HG03460 (cell line): Measurements from ENCODE around the gene ETV6.

ENCODE experiments used
- ATAC-seq: cut with Tn5 transposase; IDR thresholded peaks from one replicate; pipeline ENCODE4 v1.9.1; 2021; ENCODE audit not compliant: unreplicated experiment

The ETV6 gene

DNA sequence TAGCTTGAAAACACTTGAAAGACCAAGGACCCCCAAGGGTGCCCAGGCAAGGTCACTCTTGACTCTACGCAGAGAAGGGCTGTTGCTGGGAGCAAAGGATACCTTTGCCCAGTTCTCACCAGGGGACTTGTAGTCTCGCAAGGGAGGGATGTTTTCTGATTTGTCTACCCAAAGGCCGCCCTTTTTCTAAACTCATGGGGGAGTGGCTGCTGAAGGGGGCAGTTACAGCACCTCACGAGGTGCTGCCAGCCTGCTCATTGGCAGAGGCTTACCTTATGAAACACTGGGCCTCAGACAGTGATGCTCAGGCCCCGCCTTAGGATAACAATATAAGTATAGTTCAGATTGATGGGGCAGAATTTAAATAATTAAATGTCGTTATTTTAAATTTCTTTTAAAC is 107.0 kb downstream of the ETV6 start:
- ATAC-seq, result no peak

- no peak for ATAC-seq
These were observed 107.6 kb downstream of the ETV6 start for GRCh38 chr12:11757095-11757494.

DNA sequence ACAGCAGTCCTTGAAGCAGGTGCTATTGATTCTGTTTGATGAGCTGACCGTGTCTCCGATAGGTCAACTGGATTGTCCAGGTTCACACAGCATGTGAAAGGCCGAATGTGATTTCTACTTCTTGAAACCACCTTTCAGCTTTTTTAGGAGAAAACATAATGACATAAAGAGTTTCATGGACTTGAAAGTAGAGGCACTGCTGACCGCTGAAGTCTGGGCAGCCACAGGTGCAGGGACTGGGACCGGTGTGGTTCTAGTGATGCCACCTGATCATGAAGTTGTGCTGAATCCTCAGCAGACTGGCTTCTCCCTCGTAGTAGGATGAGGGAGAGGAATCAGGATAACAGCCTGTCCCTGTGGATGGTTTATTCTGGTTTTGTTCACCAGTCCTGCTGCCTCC is 108.1 kb downstream of the ETV6 start:
- ATAC-seq, result no peak

DNA sequence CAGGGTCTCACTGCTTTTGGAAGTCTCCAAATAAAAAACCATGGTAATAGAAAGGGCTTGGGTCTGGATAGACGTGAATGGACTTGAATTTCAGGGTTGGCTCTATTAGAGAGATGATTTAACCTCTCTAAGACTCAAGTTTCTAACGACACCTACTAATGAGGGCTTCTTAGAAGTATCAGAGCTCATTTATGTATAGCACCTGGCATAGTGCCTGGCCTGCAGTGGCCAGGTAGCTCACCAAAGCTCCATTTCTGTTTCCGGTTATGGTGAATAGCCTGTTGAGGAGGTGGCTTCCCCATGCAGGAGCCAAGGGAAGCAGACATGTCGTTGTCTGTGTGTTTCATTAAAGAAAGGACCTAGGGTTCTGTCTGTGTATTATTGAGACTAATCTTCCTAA is 108.6 kb downstream of the ETV6 start:
- ATAC-seq, result no peak

DNA sequence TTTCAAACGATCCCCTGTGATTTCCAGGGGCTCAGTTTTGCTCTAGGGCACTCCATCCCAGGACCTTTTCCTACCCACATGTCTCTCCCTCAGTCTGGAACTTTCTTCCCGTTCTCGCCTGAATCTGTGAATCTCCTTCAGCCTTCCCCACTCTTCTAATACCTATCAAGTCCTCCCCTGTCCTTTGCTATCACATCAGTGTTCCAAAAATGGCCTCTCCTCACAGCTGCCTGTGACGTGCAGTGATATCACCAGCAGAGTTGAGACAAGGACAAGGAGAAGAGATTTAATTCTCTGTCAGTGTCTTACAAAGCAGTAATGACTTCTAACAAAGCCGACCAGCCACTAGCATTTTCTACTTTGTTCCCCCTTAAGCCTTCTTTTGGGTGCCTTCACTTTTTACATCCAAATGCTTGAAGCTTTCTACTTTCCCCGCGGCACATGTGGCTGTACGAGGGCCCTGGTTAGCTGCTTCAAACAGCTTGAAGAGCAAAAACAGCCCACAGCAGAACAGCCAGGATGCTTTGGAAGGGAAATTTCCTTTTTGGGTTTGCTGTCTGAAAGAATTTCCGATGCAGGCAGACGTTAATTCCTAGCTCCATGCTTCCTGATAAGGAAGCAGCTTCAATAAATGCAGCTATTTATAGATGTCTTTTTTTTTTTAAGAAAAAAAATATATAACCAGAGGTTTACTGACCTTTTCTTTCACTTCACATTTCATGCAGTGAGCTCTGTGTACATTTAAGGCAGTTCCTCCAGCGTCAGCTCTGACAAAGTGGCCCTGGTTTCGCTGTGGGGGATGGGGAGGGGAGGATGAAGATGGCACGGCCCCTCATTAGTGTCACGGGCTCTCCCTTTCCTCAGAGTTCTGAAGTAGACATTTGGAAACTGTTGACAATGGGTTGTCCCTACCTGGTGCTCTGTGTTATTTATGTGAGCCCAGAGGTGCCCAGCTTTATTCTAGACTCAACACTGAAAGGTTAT is 109.3 kb downstream of the ETV6 start:
- no peak for ATAC-seq

DNA sequence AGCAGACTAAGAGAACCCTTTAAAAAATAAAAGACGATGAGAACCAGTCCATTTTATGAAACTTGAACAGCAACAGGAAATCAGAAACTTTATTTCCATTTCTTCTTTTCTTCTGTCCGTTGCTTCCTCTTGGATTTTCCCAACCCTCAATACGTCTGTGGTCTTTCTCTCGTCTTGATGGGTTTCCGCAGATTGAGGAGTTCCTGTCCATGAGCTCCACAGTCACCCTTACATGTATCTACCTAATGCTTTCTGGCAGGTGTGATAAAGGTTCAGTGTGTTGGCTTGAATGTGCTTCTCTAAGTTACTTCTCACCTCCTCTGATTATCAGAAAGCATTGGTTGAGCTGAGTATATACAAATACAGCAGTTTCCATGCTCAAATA is 110.0 kb downstream of the ETV6 start:
- ATAC-seq, result no peak

DNA sequence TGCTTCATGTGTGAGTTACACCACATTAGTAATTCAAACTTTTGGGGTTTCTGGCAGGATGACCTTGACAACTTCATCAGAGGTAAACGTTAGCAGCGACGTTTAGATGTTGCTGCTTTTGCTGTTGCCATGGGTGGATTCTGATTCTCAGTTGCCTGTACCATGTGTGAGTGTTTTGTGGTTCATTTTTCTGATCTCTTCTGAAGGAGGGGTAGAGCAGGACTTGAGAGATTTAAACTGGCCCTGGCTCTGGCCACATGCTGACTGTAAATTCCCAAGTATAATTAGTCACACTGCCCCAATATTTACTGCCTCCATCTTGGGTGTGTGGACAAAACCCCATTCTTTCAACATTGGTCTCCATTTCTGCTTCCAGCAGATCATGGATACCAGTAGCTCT is 110.4 kb downstream of the ETV6 start:
- ATAC-seq, result no peak

DNA sequence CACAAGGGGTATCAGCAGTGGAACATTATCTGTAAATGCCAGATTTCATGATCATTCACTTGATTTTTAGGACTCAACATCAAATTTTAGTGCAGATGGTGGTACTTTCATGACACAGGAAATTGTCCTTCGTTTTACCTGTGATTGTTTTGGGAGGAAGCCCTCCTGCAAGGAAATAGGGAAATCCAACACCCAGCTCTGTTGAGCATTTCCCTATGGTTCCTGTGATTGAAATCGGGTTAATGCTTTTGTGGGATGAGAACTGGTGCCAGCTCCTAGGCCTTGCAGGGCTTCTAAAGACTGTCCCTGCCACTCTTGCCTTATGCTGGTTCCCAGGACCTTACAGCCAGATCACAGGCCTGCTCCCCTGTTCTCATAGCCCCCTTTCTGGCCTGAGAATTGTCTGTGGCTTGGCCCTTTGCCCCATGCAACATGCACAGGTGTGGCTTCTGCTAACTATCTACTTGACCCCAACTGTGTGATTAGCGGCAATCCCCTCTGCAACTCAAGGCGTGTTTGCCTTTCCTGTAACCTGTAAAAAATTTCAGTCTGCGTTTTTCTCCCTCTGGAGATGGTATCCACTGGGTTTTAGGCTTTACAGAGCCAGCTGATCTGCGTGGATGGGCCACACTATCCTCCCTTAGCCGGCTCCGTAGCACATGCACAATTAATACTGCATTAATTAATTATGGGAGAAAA is 112.5 kb downstream of the ETV6 start:
- peak; percentile 63 for ATAC-seq

DNA sequence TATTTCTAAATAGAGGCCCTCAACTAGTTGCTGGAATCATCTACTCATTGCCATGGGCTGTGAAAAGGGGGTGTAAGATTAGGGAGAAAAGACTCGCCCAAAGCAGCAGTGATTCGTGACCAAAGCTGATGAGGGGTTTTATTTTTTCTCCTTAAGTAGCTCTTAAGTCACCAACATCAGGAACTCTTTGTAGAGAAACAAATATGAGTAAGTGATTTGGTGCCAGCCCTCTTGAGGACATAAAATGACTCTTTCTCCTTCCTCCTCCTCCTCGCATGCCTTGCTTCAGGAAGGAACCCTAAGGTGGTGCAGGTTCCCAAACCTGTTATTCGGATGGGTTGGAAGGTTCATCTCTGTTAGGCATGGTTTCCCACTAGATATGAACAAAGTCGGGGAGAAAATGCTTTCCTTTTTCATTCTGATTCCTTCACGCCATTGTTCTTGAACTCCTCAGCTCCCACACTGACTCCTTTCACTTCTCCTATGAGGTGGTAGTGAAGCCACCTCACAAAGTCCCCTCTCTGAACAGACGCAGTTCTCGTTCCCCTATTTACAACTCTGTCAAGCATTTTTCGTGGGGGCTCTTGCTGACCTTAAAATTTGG is 113.4 kb downstream of the ETV6 start:
- no peak for ATAC-seq

GRCh38 chr12:11763760-11764520 is 114.5 kb downstream of the ETV6 start:
- ATAC-seq, result no peak

DNA sequence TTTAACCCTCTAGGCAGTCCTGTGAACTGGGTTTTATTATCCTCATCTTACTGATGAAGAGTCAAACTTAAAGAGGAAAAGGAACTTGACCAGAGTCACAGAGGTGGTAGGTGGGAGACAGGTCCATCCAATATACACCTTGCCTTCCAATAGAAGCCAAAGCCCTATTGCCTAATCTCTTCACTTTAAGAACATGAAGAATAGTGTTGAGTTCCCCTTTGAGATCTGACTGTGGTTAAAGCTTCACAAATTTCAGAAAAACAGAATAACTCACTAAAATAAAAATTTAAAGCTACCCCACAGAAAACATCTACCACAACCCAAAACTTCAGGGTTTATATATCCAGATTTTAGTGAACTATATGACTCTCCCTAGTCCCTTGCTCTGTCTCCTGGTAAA is 115.4 kb downstream of the ETV6 start:
- no peak for ATAC-seq

- ATAC-seq, result no peak
These were observed 115.9 kb downstream of the ETV6 start for GRCh38 chr12:11765421-11765816.

DNA sequence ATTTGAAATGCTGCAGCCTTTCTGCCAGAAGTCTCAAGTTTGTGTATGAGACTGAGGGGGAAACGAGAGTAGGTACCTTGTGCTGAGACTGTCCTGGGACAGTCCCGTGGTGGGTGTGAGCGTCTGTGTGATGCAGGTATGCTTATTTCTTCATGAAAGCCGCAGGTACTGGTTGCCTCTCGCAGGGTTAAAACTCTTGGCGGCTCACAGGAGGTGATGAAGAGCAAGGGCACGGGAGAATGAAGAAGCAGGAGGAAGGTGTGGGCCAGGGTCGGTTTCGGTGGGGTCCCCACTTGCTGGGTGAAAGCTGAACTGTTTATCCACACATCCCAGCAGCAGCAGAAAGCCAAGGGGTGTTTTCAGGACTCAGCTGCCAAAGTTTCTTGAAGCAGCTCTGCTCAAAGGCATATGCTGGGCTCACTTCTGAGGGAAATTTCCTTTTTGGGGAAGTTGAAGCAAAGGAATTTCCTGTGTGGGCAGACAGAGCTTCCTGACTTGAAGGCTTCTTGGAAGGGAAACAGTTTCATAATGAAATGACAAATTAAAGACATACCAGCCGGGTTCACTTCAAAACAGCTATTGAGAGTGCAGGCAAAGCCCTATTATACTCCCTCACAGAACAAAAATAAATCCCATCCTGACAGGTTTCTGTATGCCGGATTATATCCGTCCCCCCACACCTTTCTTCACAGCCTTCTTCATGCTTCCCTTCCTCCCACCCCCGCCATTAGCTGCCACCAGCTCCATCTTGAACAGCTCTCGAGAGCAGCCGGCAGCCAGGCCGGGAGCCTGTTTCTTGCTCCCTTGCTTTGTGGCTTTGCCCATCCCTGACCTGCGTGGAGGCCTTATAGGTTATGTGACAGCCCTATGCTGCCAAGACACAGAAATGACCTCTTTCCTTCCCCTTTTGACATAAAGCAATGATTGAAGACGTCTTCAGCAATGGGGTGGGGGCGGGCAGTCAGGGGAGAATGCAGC is 116.6 kb downstream of the ETV6 start:
- ATAC-seq, result peak; percentile 62

- ATAC-seq, result no peak
These were observed 117.7 kb downstream of the ETV6 start for GRCh38 chr12:11767029-11767724.

DNA sequence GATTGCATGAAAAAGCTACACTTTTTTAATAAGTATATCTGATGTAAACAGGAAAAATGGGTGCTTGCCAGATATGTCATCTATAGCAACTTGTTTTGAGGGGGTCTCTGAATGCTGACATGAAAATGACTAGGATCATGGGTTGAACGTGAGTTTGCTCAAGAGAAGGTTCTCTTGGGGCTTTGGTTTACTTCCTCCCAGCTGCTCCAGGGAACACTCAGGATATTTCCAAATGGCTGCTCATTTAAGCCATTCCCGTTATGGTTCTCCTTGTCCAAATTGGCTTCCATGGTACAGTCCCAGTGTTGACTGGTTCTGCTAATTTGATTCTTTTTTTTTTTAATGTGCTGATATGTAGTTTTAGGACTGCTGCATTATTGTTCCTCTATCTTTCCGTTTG is 118.3 kb downstream of the ETV6 start:
- ATAC-seq, result no peak

GRCh38 chr12:11768233-11768965 is 118.9 kb downstream of the ETV6 start:
- no peak for ATAC-seq

DNA sequence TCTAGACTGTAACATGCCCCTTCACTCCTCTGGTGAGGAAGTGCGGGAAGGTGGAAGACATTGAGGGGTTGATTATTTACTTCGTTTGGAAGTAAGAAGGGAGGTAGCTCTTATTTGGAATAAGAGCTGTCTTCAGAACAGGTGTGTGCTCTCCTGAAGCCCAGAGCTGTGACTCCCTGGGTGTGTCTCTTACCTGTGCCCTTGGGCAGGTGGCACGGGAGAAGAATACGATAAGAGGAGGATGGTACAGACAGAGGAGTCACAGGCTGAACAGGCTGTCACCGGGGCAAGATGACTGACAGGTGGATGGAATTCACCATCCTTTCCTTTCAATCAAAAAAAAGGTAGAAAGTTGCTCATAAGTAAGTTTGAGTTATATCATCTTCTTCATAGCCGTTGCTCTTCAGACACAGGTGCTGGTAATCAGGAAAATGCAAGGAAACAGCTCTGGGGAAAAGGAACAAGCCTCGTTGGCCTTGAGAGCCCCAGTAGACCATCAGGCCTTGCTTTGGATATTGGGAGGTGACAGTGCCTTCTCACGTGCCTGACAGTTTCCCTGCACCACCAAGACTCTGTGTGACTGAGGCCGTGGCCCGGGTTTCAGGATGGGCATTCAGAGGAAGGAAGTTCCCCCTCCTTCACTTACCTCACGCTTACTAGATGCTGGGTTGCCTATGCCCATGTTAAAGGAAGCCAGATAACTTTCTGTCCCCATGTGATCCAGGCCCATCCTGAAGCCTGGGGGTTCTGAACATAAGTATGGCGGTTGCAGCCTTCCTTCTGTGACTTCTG is 120.4 kb downstream of the ETV6 start:
- ATAC-seq, result no peak

DNA sequence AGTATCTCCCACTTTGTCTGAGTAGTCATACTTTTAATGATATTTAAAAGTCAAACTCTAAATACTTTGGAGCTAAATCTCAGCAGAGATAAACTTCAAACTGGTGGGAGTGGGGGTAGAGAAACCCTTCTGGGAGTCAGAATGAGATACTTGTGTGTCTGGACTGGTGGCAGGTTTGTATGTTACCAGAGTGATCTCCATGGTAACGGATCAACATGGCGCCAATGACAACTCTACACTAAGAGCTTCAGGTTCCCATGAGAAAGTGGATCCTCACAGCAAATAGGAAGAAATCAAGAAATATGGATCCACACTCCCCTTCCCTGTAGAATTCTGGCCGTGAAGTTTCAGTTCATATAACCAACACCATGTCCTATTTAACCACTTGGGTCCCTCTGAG is 121.9 kb downstream of the ETV6 start:
- ATAC-seq, result no peak
